GM13976 (cell line): ENCODE results near the gene MAML2.
A peak's percentile ranks its signal among the peaks of the same experiment; 100 is the strongest.

Experiments used
- DNase-seq: peaks from one replicate; pipeline ENCODE4 v3.0.0; 2012; ENCODE audit warnings: low spot score
- CTCF ChIP-seq: IDR thresholded peaks from 2 replicates; pipeline ENCODE4 v1.5.1; 2012; ENCODE audit warnings: borderline replicate concordance, mild to moderate bottlenecking; ENCODE audit not compliant: insufficient read depth; ENCODE audit errors: extremely low read depth, missing control alignments, control extremely low read depth
- in situ Hi-C: fragments of 300-500 bp; cut with MboI; formaldehyde crosslinking; loops from one replicate; pipeline ENCODE4 v1.12.0; 2022; ENCODE audit warnings: low sequenced_read_pairs, mixed read lengths, inconsistent platforms; ENCODE audit not compliant: unreplicated experiment

The MAML2 gene

DNA sequence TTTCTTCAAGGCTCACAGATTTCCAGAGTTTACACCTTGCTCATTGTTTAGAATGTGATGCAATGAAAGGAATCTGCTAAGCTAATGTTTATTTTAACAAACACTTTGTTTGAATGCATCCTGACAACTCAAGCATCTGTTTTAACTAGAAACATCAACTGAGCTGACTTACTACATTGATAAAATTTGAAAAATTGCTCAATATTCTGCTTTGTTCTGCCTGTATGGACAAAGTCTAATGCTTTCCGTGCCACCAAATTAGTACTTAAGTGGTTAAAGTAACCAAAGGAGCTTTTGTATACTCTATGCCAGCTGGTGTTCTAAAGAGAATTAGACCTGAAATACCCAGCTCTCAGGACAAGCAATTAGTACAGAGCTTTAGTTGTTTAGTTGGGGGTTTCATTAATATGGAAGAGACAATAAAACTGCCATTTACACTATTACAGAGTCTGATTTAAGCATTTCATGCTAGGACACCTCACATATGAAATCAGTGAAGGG is 105.2 kb downstream of the MAML2 start:
- TF ChIP-seq CTCF, result no peak
- no peak for DNase-seq
- in situ Hi-C loops, result no loop called here

DNA sequence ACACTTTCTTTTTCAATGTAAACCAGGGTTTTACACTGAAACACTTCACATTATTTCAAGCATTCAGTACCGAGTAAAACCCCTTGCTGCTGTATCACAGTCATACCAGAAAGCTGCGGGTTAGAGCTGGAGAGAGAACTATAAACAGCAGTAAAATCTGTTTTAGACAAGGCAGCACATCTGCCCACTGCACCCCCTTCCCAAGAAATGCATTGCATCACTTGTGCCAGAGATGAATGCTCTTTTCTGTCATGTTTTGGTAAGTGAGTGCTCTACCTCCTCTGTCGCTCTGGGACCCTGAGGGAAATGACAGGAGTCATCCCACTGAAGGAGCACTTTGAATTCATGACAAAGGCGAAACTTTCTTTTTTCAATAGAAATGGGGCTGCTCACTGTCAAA is 107.2 kb downstream of the MAML2 start:
- peak; percentile 46 for DNase-seq
- no peak for TF ChIP-seq CTCF
- in situ Hi-C loops, result no loop called here

GRCh38 chr11:96234866-96235441 is 108.0 kb downstream of the MAML2 start:
- in situ Hi-C loops, result no loop called here
- TF ChIP-seq CTCF, result no peak
- no peak for DNase-seq

GRCh38 chr11:96232132-96232531 is 110.9 kb downstream of the MAML2 start:
- in situ Hi-C loops, result no loop called here
- TF ChIP-seq CTCF, result no peak
- DNase-seq, result no peak

- no peak for DNase-seq
- no peak for TF ChIP-seq CTCF
- in situ Hi-C loops, result no loop called here
Observed at GRCh38 chr11:96230686-96231085, 112.3 kb downstream of the MAML2 start.

GRCh38 chr11:96229354-96229977 is 113.5 kb downstream of the MAML2 start:
- in situ Hi-C loops, result no loop called here
- DNase-seq, result no peak
- TF ChIP-seq CTCF, result no peak
